ENCODE measurements around the gene CTNNBL1.
A peak's percentile ranks its signal among the peaks of the same experiment; 100 is the strongest.
"Not testable (repeated sequence)": the region's sequence is repeated elsewhere in the genome, so short reads cannot be mapped to it uniquely, and the experiment has no call there.

The CTNNBL1 gene

GRCh38 chr20:37693635-37694626 lies at the start of gene CTNNBL1:
CTNNBL1 (plus strand) TSS chr20:37694030; CDS start chr20:37694123, 93 bp downstream.
- peak; percentile 94 for DNase-seq (ENCODE audit: low read depth in 2 of 2)

- DNase-seq (ENCODE audit: low read depth in 2 of 2) = no peak
Measured at GRCh38 chr20:37644605-37645004, 49.2 kb upstream of the CTNNBL1 start.

GRCh38 chr20:37647946-37648345 lies 45.9 kb upstream of the CTNNBL1 start:
- DNase-seq (ENCODE audit: low read depth in 2 of 2) = no peak

GRCh38 chr20:37649017-37649416 lies 44.8 kb upstream of the CTNNBL1 start:
- DNase-seq (ENCODE audit: low read depth in 2 of 2) = no peak

- DNase-seq (ENCODE audit: low read depth in 2 of 2) = no peak
Measured at GRCh38 chr20:37649676-37650370, 44.0 kb upstream of the CTNNBL1 start.

GRCh38 chr20:37650661-37651060 lies 43.2 kb upstream of the CTNNBL1 start:
- DNase-seq (ENCODE audit: low read depth in 2 of 2) = no peak

GRCh38 chr20:37651932-37652331 lies 41.9 kb upstream of the CTNNBL1 start:
- DNase-seq (ENCODE audit: low read depth in 2 of 2) = no peak

GRCh38 chr20:37656945-37657344 lies 36.9 kb upstream of the CTNNBL1 start:
- no peak for DNase-seq (ENCODE audit: low read depth in 2 of 2)

- no peak for DNase-seq (ENCODE audit: low read depth in 2 of 2)
Measured at GRCh38 chr20:37657924-37658804, 35.7 kb upstream of the CTNNBL1 start.

- DNase-seq (ENCODE audit: low read depth in 2 of 2) = no peak
Measured at GRCh38 chr20:37661519-37661918, 32.3 kb upstream of the CTNNBL1 start.

- DNase-seq (ENCODE audit: low read depth in 2 of 2) = no peak
Measured at GRCh38 chr20:37662308-37662707, 31.5 kb upstream of the CTNNBL1 start.

GRCh38 chr20:37664595-37664994 lies 29.2 kb upstream of the CTNNBL1 start:
- not testable (repeated sequence) for DNase-seq (ENCODE audit: low read depth in 2 of 2)

GRCh38 chr20:37668166-37668565 lies 25.7 kb upstream of the CTNNBL1 start:
- no peak for DNase-seq (ENCODE audit: low read depth in 2 of 2)

- no peak for DNase-seq (ENCODE audit: low read depth in 2 of 2)
Measured at GRCh38 chr20:37669062-37669772, 24.6 kb upstream of the CTNNBL1 start.

- no peak for DNase-seq (ENCODE audit: low read depth in 2 of 2)
Measured at GRCh38 chr20:37669773-37670236, 24.0 kb upstream of the CTNNBL1 start.

GRCh38 chr20:37670351-37670791 lies 23.5 kb upstream of the CTNNBL1 start:
- no peak for DNase-seq (ENCODE audit: low read depth in 2 of 2)

GRCh38 chr20:37672143-37672542 lies 21.7 kb upstream of the CTNNBL1 start:
- DNase-seq (ENCODE audit: low read depth in 2 of 2) = no peak

GRCh38 chr20:37673444-37673843 lies 20.4 kb upstream of the CTNNBL1 start:
- no peak for DNase-seq (ENCODE audit: low read depth in 2 of 2)

- DNase-seq (ENCODE audit: low read depth in 2 of 2) = no peak
Measured at GRCh38 chr20:37676440-37676839, 17.4 kb upstream of the CTNNBL1 start.

- DNase-seq (ENCODE audit: low read depth in 2 of 2) = no peak
Measured at GRCh38 chr20:37677969-37678861, 15.6 kb upstream of the CTNNBL1 start.
